Measurements from ENCODE around the gene EIF2AK3. TPM values are rescaled to one million over a fixed set of nuclear protein-coding genes. Genes with fewer than 3 reads are reported as not detected.

EIF2AK3 gene
- total and polyA plus RNA-seq, 10 of the 15 experiments (the other 5 are each of a cell fraction or from before 2014, with no cell fraction given): 5.0 to 44.7 (median 22.4) TPM

DNA sequence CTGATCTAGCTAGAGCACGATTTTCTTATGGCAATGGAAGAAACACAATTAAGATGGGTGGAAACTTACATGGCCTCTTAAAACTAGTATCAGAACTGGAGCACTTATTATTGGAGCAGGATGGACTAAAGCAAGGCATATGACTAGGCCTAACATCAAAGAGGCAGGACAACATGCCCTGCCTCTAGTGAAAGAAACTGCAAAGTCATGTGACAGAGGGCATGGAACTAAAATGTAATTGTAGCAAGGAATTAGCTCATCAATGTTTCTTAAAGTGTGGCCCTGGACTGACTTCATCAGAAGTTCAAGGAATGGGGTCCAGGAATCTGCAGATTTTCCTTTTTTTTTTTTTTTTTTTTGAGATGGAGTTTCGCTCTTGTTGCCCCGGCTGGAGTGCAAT is 5.3 kb upstream of the EIF2AK3 start:
- ChIA-PET SMC1A (ENCODE audit: uncharacterized antibody, unreplicated experiment) (interaction anchor here (1.0 to 1.4 kb wide), 3 partner anchors 17 to 42 kb away, joined by 3 to 5 read pairs (median 4); no protein-coding TSS in a partner anchor), CTCF (interaction anchor here (1.2 to 3.0 kb wide), 4 partner anchors 9 to 43 kb away, joined by 4 to 14 read pairs (median 7); no protein-coding TSS in a partner anchor)
- no peak for TF ChIP-seq SPI1 (IDR thresholded peaks at IDR 0.05; ENCODE audit: borderline replicate concordance, insufficient read depth, low read depth, low read length)
- TF ChIP-seq, protein P1, sequence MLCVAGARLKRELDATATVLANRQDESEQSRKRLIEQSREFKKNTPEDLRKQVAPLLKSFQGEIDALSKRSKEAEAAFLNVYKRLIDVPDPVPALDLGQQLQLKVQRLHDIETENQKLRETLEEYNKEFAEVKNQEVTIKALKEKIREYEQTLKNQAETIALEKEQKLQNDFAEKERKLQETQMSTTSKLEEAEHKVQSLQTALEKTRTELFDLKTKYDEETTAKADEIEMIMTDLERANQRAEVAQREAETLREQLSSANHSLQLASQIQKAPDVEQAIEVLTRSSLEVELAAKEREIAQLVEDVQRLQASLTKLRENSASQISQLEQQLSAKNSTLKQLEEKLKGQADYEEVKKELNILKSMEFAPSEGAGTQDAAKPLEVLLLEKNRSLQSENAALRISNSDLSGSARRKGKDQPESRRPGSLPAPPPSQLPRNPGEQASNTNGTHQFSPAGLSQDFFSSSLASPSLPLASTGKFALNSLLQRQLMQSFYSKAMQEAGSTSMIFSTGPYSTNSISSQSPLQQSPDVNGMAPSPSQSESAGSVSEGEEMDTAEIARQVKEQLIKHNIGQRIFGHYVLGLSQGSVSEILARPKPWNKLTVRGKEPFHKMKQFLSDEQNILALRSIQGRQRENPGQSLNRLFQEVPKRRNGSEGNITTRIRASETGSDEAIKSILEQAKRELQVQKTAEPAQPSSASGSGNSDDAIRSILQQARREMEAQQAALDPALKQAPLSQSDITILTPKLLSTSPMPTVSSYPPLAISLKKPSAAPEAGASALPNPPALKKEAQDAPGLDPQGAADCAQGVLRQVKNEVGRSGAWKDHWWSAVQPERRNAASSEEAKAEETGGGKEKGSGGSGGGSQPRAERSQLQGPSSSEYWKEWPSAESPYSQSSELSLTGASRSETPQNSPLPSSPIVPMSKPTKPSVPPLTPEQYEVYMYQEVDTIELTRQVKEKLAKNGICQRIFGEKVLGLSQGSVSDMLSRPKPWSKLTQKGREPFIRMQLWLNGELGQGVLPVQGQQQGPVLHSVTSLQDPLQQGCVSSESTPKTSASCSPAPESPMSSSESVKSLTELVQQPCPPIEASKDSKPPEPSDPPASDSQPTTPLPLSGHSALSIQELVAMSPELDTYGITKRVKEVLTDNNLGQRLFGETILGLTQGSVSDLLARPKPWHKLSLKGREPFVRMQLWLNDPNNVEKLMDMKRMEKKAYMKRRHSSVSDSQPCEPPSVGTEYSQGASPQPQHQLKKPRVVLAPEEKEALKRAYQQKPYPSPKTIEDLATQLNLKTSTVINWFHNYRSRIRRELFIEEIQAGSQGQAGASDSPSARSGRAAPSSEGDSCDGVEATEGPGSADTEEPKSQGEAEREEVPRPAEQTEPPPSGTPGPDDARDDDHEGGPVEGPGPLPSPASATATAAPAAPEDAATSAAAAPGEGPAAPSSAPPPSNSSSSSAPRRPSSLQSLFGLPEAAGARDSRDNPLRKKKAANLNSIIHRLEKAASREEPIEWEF (IDR thresholded peaks at IDR 0.05; ENCODE audit: insufficient replicate concordance, low read depth, low read length): no peak
- TF ChIP-seq HSF1 (IDR thresholded peaks at IDR 0.05; ENCODE audit: low read depth, low read length): no peak
- TF ChIP-seq SIX5 (IDR thresholded peaks at IDR 0.05; ENCODE audit: low read depth, low read length, severe bottlenecking): no peak
- TF ChIP-seq E2F4 (IDR thresholded peaks at IDR 0.05; ENCODE audit: low read depth, low read length): no peak
- no peak for TF ChIP-seq ZBTB33 (IDR thresholded peaks at IDR 0.05)
- no peak for TF ChIP-seq MTA2 (IDR thresholded peaks at IDR 0.05; ENCODE audit: low read depth)
- no peak for TF ChIP-seq JUND (IDR thresholded peaks at IDR 0.05; ENCODE audit: low read depth, low read length)
- no peak for TF ChIP-seq NR2F1 (conservative IDR thresholded peaks at IDR 0.05)
- no peak for TF ChIP-seq NFIC (IDR thresholded peaks at IDR 0.05; ENCODE audit: low read depth, low read length)
- no peak for TF ChIP-seq BACH1 (IDR thresholded peaks at IDR 0.05; ENCODE audit: borderline replicate concordance)
- no peak for TF ChIP-seq ATF7 (IDR thresholded peaks at IDR 0.05; ENCODE audit: low read depth)

More for the DNA sequence above, 5.3 kb upstream of the EIF2AK3 start:
- Histone ChIP-seq H4K20me1 (ENCODE audit: control insufficient read depth, insufficient read depth) (no peaks in the 10 kb centered on the region), H3K27ac (ENCODE audit: control insufficient read depth, insufficient read depth) (no peak overlapping the region), H3K9me3 (replicated peaks; ENCODE audit: control insufficient read depth, insufficient read depth, low read length) (no peaks in the 10 kb centered on the region; the same call in 2 of the 3 replicates), H3K4me1 (ENCODE audit: control insufficient read depth, insufficient read depth, low read length) (peaks cover 4% of the 10 kb centered on the region; the same call in 1 of the 2 replicates), H2AFZ (ENCODE audit: control insufficient read depth, low read depth, low read length) (no peak overlapping the region), H3K4me2 (ENCODE audit: control insufficient read depth, insufficient read depth) (no peak overlapping the region), H3K36me3 (ENCODE audit: control insufficient read depth in 2 of 2, insufficient read depth in 2 of 2, low read length in 1 of 2) (no peaks in the 10 kb centered on the region), H3K27me3 (replicated peaks in 1 of 2; ENCODE audit: control insufficient read depth in 2 of 2, insufficient read depth in 2 of 2, low read length in 1 of 2) (no peaks in the 10 kb centered on the region), H3K9ac (ENCODE audit: control insufficient read depth, insufficient read depth, low read length) (no peak overlapping the region), H3K79me2 (ENCODE audit: control insufficient read depth, insufficient read depth, low read length) (peaks cover 2% of the 10 kb centered on the region; the same call in 1 of the 2 replicates), H3K4me3 (no peak overlapping the region)
- no peak for ATAC-seq
- DNase-seq (ENCODE audit: low read depth, low spot score): no peak
- WGBS (ENCODE audit: insufficient coverage, insufficient replicate concordance, low lambda C conversion rate, missing lambda C conversion rate): 0% methylated on average over 1 of the region's 3 CpGs
- ChIA-PET POLR2A (interaction anchor here (0.7 to 1.3 kb wide), 4 partner anchors 10 to 302 kb away, joined by 3 to 9 read pairs (median 3); no protein-coding TSS in a partner anchor), RAD21 (ENCODE audit: unreplicated experiment) (interaction anchor here (1.0 to 2.4 kb wide), 2 partner anchors 37 to 60 kb away, joined by 3 to 12 read pairs; no protein-coding TSS in a partner anchor)
- FAIRE-seq: no peak
- intact Hi-C loops (cut with micrococcal nuclease; ENCODE audit: unreplicated experiment) (no loop called here), in situ Hi-C loops (cut with MboI) (no loop called here)
- BruUV-seq (replicated peaks): no TSS peak
